Retinal pigment epithelial cell (primary cell): ENCODE measurements around the gene GAB1.
"Not testable (repeated sequence)": the region's sequence is repeated elsewhere in the genome, so short reads cannot be mapped to it uniquely, and the experiment has no call there.

Experiments
- DNase-seq: peaks from one replicate; pipeline ENCODE4 v3.0.0-alpha.2; 2010; ENCODE audit warnings: low read depth
- H3K4me3 ChIP-seq: 2 replicates; pipeline ENCODE4 v1.5.1; 2011; ENCODE audit warnings: mild to moderate bottlenecking, low read length, control low read depth, moderate library complexity
- TF ChIP-seq, protein P1 (sequence below): conservative IDR thresholded peaks from 2 replicates; pipeline ENCODE4 v1.5.1; 2011; ENCODE audit warnings: low read depth, low read length, control low read depth, inconsistent platforms

GAB1 gene

DNA sequence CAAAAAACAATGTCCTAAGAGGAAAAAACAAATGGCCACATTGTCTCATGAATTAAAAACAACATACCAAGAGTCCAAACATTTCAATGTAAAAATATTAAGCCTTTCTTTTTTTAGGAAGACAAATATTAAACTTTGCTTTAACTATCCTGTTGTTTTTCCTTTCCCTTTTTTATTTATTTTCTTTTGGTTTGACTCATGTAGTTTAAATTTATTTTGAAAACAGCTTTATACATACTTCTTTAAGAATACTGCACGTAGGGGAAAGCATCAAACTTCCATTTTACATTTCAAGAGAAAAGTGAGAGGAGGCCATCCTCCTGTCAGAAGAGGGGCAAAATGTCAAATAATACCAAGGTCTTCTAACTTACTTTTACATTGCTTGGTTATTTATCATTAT lies 8.7 kb downstream of the GAB1 start:
- no peak for DNase-seq
- H3K4me3 ChIP-seq, result no peak overlapping the region
- TF ChIP-seq, protein P1, sequence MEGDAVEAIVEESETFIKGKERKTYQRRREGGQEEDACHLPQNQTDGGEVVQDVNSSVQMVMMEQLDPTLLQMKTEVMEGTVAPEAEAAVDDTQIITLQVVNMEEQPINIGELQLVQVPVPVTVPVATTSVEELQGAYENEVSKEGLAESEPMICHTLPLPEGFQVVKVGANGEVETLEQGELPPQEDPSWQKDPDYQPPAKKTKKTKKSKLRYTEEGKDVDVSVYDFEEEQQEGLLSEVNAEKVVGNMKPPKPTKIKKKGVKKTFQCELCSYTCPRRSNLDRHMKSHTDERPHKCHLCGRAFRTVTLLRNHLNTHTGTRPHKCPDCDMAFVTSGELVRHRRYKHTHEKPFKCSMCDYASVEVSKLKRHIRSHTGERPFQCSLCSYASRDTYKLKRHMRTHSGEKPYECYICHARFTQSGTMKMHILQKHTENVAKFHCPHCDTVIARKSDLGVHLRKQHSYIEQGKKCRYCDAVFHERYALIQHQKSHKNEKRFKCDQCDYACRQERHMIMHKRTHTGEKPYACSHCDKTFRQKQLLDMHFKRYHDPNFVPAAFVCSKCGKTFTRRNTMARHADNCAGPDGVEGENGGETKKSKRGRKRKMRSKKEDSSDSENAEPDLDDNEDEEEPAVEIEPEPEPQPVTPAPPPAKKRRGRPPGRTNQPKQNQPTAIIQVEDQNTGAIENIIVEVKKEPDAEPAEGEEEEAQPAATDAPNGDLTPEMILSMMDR, result no peak

DNA sequence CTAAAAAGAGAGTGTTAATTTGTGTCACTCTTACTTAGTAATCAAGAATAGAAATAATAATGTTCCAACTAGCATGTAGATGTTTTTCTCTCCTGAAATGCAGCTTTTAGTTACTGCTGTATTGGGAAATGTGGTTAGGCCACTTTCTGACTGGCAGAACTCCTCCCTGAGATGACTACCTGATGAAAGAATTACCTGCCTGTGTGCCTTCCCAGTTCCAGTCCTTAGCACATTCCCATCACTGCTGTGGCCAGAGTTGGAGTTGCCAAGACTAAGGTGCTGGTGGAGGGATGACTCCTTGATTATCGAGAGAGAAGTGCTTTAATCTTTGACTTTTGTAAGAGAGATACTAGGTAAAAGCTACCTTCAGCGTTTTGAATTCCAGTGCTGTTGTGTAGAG lies 9.5 kb downstream of the GAB1 start:
- TF ChIP-seq, protein P1, result no peak
- no peak overlapping the region for H3K4me3 ChIP-seq
- DNase-seq, result no peak

DNA sequence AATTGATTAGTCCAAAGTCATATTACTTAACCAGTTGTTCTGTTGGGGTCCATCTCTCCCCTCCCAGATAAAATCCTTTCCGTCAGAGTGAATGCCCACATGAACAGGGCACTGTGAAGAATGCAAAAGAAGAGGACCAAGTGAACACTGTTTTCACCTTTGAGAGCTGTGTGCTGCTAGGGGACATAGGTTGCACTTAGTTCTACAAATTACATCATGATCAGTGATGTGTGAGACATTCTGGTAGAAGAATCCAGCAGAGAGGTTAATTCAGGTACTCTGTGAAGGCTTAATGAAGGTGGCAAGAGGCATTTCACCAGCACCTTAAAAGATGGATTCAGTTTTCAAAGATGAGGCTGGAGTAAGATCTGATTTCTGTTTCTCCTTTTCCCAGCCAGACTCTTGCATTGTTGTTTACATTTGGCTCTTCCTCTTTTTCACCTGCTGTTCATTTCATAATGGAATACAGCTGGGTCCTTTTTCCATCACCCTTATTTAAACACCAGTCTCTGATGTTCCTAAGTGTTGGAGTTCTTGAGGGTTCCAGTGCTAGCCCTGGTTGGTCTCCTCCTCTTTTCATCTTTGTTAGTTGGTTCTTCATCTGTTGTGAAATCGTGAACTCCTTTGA lies 10.9 kb downstream of the GAB1 start:
- TF ChIP-seq, protein P1, result no peak
- no peak for DNase-seq
- H3K4me3 ChIP-seq, result no peak overlapping the region

DNA sequence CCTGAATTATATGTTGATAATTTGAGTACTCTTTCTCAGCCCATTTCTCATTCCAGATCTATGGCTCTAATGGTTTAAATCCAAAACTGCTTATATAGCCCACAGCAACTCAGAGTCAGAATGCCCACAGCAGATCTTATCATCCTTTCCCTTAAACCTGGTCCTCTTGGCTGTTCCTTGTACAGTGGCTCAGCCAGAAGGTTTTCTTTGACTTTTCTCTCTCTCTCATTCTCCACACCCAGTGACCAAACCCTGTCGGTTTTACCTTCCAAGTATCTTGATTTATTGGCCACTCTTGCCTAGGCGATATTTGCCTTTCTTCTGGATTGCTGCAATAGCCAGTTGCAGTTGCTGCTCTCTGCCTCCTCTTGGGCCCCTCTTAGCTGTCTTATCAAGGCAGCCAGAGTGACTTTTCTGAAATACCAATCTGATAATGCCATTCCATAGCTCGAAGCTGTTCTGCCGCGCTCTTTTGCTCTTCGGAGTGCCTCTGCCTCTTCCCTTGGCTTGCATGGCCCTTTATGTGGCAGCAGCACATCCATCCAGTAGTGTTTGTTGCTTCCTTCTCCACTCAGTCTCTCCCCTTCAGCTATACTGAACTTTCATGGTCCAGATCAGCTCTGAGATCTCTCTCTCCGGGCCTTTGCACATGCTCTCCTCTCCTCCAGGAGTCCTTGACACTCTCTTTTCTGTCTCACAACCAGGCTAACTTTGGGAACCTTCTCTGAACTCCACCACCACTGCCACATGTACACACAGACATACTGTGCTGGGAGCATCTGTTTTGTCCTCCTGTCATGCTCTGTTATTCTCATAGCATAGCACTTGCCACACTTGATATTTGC lies 11.8 kb downstream of the GAB1 start:
- TF ChIP-seq, protein P1, result no peak
- no peak for DNase-seq
- H3K4me3 ChIP-seq, result no peak overlapping the region

DNA sequence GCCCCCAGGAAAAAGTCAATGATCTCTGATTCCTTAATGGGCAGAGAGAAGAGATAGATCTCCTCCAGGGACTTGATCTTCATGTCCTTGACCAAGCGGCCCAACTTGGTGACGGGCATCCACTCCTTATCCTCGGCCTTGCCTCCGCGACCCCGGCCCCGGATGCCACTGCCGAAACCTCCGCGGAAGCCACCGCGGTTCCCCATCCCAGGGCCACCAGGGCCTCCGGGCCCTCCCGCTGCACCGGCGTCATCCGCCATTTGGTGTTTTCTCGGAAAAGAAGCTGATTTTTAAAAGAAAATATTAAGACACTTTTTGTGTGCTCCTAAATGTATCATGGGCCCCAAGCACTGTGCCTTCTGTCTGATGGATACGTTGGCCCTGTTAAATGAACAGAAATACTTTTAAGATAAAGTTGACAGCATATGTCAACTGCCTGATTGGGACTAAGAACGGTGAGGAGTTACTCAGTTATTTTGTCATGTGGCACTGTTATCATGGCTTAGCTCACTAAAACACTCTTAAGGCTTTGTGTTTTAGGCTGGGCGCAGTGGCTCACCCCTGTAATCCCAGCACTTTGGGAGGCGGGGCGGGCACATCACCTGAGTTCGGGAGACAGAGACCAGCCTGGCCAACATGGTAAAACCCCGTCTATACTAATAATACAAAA lies 13.3 kb downstream of the GAB1 start:
- not testable (repeated sequence) for DNase-seq, H3K4me3 ChIP-seq

DNA sequence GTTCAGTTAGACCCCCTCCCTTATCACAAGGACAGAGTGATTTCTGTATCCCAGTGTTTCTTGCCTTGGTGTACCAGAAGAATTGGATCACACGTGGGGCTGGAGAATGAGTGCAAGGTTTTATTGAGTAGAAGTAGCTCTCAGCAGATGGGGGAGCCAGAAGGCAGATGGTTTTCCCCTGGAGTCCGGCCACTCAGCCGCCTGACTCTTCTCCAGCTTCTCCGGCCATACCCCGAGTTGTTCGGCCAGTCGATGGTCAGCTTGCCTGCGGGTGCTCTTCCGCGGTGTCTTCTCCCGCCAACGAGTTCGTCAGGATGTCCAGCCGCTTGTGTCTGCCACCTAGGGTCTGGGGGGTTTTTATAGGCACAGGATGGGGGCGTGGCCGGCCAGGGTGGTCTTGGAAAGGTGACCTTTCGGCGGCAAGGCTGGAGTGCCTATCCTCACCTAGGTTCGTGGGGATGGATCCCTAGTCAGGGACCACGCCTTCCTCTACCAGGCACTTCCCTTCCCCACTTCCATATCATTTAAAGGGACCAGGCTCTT lies 14.5 kb downstream of the GAB1 start:
- TF ChIP-seq, protein P1, result no peak

DNA sequence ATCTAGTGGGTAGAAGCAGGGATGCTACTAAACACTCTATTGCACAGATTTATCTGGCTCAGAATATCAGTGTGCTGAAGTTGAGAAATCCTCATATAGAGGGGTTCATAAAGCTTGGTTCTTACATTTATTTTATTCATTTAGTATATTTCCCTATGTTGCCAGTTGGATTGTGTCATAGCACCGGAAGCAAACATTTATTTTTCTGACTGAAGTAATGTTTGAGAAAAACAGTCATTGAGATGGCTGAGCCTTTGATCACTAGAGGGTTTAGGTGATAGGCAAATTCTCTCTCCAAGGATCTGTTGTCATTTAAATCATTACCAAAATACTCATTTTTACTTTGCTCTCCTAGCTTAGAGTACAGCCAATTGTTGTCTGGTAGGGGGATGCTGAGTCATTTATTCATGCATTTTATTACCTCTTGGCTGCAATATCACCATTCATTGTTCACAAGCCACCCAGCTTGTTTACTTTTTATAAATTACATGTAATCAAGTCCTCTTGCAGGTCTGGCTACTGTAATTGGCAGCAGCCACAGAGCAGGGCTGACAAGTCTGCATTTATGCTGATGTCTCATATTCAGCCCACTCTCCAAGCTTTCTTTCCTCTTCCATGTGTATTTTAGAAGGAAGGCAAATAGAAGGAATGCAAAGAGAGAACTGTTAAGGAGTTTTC lies 15.2 kb downstream of the GAB1 start:
- TF ChIP-seq, protein P1, result no peak
- no peak for DNase-seq
- H3K4me3 ChIP-seq, result no peak overlapping the region

More for the DNA sequence above, 14.5 kb downstream of the GAB1 start:
- H3K4me3 ChIP-seq, result no peak overlapping the region
- no peak for DNase-seq
